ENCODE results near the gene PTTG1IP.
A peak's percentile ranks its signal among the peaks of the same experiment; 100 is the strongest.

PTTG1IP gene

GRCh38 chr21:44912158-44912473, 38.6 kb upstream of the PTTG1IP start:
- TF ChIP-seq, protein P1, sequence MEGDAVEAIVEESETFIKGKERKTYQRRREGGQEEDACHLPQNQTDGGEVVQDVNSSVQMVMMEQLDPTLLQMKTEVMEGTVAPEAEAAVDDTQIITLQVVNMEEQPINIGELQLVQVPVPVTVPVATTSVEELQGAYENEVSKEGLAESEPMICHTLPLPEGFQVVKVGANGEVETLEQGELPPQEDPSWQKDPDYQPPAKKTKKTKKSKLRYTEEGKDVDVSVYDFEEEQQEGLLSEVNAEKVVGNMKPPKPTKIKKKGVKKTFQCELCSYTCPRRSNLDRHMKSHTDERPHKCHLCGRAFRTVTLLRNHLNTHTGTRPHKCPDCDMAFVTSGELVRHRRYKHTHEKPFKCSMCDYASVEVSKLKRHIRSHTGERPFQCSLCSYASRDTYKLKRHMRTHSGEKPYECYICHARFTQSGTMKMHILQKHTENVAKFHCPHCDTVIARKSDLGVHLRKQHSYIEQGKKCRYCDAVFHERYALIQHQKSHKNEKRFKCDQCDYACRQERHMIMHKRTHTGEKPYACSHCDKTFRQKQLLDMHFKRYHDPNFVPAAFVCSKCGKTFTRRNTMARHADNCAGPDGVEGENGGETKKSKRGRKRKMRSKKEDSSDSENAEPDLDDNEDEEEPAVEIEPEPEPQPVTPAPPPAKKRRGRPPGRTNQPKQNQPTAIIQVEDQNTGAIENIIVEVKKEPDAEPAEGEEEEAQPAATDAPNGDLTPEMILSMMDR (IDR thresholded peaks at IDR 0.05; ENCODE audit: low read depth, low read length, missing control alignments) = no peak
- no peak for DNase-seq (ENCODE audit: low read depth)
- in situ Hi-C loops (cut with HindIII; ENCODE audit: low sequenced_read_pairs) = no loop called here
- H3K4me3 ChIP-seq (ENCODE audit: low read depth, low read length) = no peak overlapping the region

- no peak overlapping the region for H3K4me3 ChIP-seq (ENCODE audit: low read depth, low read length)
- in situ Hi-C loops (cut with HindIII; ENCODE audit: low sequenced_read_pairs) = no loop called here
- TF ChIP-seq, protein P1 (IDR thresholded peaks at IDR 0.05; ENCODE audit: low read depth, low read length, missing control alignments) = peak; percentile 51
- no peak for DNase-seq (ENCODE audit: low read depth)
These were observed 38.1 kb upstream of the PTTG1IP start for GRCh38 chr21:44911384-44912157.

GRCh38 chr21:44911068-44911383, 37.5 kb upstream of the PTTG1IP start:
- no peak overlapping the region for H3K4me3 ChIP-seq (ENCODE audit: low read depth, low read length)
- in situ Hi-C loops (cut with HindIII; ENCODE audit: low sequenced_read_pairs) = no loop called here
- no peak for DNase-seq (ENCODE audit: low read depth)
- TF ChIP-seq, protein P1 (IDR thresholded peaks at IDR 0.05; ENCODE audit: low read depth, low read length, missing control alignments) = no peak

DNA sequence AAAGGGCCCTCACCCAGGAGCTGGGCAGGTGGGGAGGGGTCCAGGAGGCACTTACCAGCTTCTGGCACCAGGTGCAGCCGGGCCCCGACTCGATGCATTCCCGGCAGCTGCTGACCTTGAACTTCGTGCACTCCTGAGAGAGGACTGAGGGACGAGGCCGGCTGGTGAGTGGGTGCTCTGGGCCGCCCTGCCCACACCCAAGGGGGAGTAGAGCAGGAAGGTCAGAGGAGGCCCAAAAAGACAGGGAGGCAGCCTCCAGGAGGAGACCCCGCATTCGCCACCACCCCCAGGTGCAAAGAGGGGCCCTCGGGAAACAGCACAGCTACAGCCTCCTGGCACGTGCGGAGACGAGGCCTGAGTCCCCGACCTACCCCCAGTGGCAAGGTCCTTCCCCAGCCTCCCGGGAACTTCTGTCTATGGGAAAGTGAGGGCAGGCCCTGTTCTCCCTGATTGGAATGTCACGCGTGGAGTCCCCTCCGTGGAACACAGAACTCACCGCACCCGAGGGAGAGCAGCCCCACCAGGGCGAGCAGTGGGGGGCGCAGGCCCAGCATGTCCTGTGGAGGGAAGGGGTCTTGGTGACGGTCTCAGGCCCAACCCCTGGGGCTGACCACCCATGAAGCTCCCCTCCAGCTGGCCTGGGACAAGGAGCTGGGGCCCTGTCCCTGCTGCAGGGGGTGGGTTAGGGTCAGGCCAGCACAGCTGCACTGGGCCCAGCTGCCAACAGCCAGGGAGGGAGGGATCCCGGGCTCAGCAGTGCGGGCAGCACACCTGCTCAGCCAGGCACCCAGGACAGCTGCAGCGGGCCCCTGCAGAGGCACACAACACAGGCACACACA, 37.0 kb upstream of the PTTG1IP start:
- TF ChIP-seq, protein P1 (IDR thresholded peaks at IDR 0.05; ENCODE audit: low read depth, low read length, missing control alignments) = no peak
- in situ Hi-C loops (cut with HindIII; ENCODE audit: low sequenced_read_pairs) = no loop called here
- no peak for DNase-seq (ENCODE audit: low read depth)
- H3K4me3 ChIP-seq (ENCODE audit: low read depth, low read length) = no peak overlapping the region

- in situ Hi-C loops (cut with HindIII; ENCODE audit: low sequenced_read_pairs) = no loop called here
- no peak for DNase-seq (ENCODE audit: low read depth)
- TF ChIP-seq, protein P1 (IDR thresholded peaks at IDR 0.05; ENCODE audit: low read depth, low read length, missing control alignments) = no peak
- no peak overlapping the region for H3K4me3 ChIP-seq (ENCODE audit: low read depth, low read length)
These were observed 36.2 kb upstream of the PTTG1IP start for GRCh38 chr21:44909719-44910118.

DNA sequence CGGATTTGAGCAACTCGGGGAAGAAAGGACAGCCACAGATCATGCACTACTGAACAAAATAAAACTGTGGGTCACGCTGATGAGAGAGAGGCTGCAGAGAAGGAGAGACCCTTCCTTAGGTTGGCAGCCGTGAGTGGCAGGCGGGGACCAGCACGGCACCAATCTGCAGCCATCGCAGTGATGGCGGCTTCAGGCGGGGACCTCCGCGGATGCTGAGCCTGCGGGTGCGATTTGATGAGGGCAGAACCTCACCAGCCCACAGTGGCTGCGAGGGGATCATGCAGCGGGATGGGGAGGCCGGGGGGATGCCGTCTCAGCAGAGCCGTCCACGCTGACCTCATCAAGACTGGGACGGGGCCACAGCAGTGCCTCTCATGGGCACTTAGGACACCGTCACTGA, 35.4 kb upstream of the PTTG1IP start:
- H3K4me3 ChIP-seq (ENCODE audit: low read depth, low read length) = no peak overlapping the region
- in situ Hi-C loops (cut with HindIII; ENCODE audit: low sequenced_read_pairs) = no loop called here
- TF ChIP-seq, protein P1 (IDR thresholded peaks at IDR 0.05; ENCODE audit: low read depth, low read length, missing control alignments) = no peak
- DNase-seq (ENCODE audit: low read depth) = no peak
